ENCODE results near the gene GSTP1. TPM values are rescaled to one million over a fixed set of nuclear protein-coding genes. Genes with fewer than 3 reads are reported as not detected.
A peak's percentile ranks its signal among the peaks of the same experiment; 100 is the strongest.

GSTP1 gene
- total and polyA plus RNA-seq, 2 donors (not counting 1 experiment from before 2014, with no cell fraction given): 360 to 642 TPM

DNA sequence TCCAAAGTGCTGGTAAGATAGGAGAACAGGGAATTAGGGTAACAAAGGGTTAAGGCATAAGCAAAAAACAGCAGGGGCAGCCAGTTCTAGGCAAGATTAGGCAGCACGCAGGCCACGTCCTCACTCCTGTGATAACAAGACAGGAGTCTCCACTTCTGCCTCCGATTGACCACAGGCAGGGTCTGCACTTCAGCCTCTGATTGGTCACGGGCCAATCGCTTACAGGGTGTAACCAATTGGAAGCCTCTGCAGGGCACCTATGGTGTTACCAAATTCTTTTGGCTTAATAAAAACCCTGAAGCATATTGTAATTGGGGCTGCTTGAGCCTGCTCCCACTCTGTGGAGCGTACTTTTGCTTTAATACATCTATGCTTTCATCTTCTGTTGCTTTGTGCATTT, 12.2 kb upstream of the GSTP1 start:
- no peaks in the 10 kb centered on the region for H3K9me3 ChIP-seq (ENCODE audit: control insufficient read depth, insufficient read depth, low read depth, low read length)
- no peak overlapping the region for H3K4me2 ChIP-seq (ENCODE audit: extremely low read depth, insufficient read depth, low read length)
- no peak overlapping the region for H3K27ac ChIP-seq (ENCODE audit: insufficient read depth, low read length)
- TF ChIP-seq EZH2 (IDR thresholded peaks at IDR 0.05; ENCODE audit: low read length, missing control alignments): no peak
- no peaks in the 10 kb centered on the region for H3K4me1 ChIP-seq (ENCODE audit: control insufficient read depth, extremely low read depth, insufficient read depth, low read length)
- H2AFZ ChIP-seq (ENCODE audit: low read length): no peak overlapping the region
- no peaks in the 10 kb centered on the region for H4K20me1 ChIP-seq (ENCODE audit: control insufficient read depth, extremely low read depth, insufficient read depth, low read length)
- H3K27me3 ChIP-seq (ENCODE audit: control insufficient read depth, insufficient read depth, low read length): no peaks in the 10 kb centered on the region
- no peak overlapping the region for H3K4me3 ChIP-seq (replicated peaks in 1 of 4; ENCODE audit: control extremely low read depth in 1 of 4, insufficient read depth in 1 of 4, low read depth in 3 of 4, low read length in 4 of 4)
- no peaks in the 10 kb centered on the region for H3K36me3 ChIP-seq (ENCODE audit: control insufficient read depth, insufficient read depth, low read length)
- no peak overlapping the region for H3K9ac ChIP-seq (ENCODE audit: insufficient read depth, low read length)
- DNase-seq (ENCODE audit: low read depth in 2 of 2): no peak
- no peaks in the 10 kb centered on the region for H3K79me2 ChIP-seq (ENCODE audit: control insufficient read depth, insufficient read depth, low read length)

DNA sequence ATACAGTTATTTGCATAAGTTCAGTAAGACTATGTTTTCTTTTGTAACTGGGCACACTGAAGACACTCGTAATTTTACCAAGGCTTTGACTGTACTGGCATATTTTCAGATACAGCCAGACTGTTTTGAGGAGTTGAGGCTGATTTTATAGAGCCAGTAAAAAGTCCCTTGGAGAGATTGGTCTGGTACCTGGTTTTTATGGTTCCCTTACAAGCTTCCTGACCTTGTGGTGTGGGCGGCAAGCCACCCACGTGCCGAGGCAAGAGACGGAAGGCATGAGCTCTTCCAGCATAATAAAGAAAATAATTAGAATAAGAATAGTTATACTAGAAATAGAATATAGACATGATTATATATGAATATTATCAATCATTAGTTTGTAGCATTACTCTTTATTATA, 11.3 kb upstream of the GSTP1 start:
- Histone ChIP-seq H3K4me1 (ENCODE audit: control insufficient read depth, extremely low read depth, insufficient read depth, low read length) (no peaks in the 10 kb centered on the region), H3K36me3 (ENCODE audit: control insufficient read depth, insufficient read depth, low read length) (no peaks in the 10 kb centered on the region), H3K9ac (ENCODE audit: insufficient read depth, low read length) (no peak overlapping the region), H3K27ac (ENCODE audit: insufficient read depth, low read length) (no peak overlapping the region), H3K79me2 (ENCODE audit: control insufficient read depth, insufficient read depth, low read length) (no peaks in the 10 kb centered on the region), H3K9me3 (ENCODE audit: control insufficient read depth, insufficient read depth, low read depth, low read length) (no peaks in the 10 kb centered on the region), H3K4me3 (replicated peaks in 1 of 4; ENCODE audit: control extremely low read depth in 1 of 4, insufficient read depth in 1 of 4, low read depth in 3 of 4, low read length in 4 of 4) (no peak overlapping the region), H2AFZ (ENCODE audit: low read length) (no peak overlapping the region), H4K20me1 (ENCODE audit: control insufficient read depth, extremely low read depth, insufficient read depth, low read length) (no peaks in the 10 kb centered on the region), H3K27me3 (ENCODE audit: control insufficient read depth, insufficient read depth, low read length) (peaks cover 3% of the 10 kb centered on the region), H3K4me2 (ENCODE audit: extremely low read depth, insufficient read depth, low read length) (no peak overlapping the region)
- no peak for TF ChIP-seq EZH2 (IDR thresholded peaks at IDR 0.05; ENCODE audit: low read length, missing control alignments)
- TF ChIP-seq, protein P1, sequence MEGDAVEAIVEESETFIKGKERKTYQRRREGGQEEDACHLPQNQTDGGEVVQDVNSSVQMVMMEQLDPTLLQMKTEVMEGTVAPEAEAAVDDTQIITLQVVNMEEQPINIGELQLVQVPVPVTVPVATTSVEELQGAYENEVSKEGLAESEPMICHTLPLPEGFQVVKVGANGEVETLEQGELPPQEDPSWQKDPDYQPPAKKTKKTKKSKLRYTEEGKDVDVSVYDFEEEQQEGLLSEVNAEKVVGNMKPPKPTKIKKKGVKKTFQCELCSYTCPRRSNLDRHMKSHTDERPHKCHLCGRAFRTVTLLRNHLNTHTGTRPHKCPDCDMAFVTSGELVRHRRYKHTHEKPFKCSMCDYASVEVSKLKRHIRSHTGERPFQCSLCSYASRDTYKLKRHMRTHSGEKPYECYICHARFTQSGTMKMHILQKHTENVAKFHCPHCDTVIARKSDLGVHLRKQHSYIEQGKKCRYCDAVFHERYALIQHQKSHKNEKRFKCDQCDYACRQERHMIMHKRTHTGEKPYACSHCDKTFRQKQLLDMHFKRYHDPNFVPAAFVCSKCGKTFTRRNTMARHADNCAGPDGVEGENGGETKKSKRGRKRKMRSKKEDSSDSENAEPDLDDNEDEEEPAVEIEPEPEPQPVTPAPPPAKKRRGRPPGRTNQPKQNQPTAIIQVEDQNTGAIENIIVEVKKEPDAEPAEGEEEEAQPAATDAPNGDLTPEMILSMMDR (conservative IDR thresholded peaks at IDR 0.05 in 1 of 2, IDR thresholded peaks at IDR 0.05 in 1 of 2; ENCODE audit: low read depth in 1 of 2, low read length in 2 of 2): no peak
- DNase-seq (ENCODE audit: low read depth in 2 of 2): no peak

DNA sequence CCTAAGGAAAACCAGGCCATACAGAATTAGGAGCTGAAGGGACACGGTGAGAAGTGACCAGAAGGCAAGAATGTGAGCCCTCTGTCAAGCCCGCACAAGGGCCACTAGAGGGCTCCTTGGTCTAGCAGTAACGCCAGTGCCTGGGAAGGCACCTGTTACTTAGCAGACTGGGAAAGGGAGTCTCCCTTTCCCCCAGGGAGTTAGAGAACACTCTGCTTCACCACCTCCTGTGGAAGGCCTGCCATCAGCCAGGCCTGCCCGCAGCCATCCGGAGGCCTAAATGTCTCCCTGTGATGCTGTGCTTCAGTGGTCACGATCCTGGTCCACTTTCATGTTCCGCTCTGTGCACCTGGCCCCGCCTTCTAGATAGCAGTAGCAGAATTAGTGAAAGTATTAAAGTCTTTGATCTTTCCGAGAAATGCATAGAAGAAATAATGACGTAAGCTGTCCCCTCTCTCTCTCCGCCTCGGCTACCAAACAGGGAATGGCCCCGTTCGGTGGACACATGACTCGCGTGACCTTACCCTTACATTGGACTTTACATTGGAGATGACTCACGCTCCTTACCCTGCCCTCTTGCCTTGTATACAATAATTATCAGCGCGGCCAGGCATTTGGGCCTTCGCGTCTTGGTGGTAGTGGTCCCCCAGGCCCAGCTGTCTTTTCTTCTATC, 10.7 kb upstream of the GSTP1 start:
- H4K20me1 ChIP-seq (ENCODE audit: control insufficient read depth, extremely low read depth, insufficient read depth, low read length): no peaks in the 10 kb centered on the region
- no peak overlapping the region for H3K9ac ChIP-seq (ENCODE audit: insufficient read depth, low read length)
- H3K4me3 ChIP-seq (replicated peaks in 1 of 4; ENCODE audit: control extremely low read depth in 1 of 4, insufficient read depth in 1 of 4, low read depth in 3 of 4, low read length in 4 of 4): no peak overlapping the region
- peaks cover 3% of the 10 kb centered on the region for H3K27me3 ChIP-seq (ENCODE audit: control insufficient read depth, insufficient read depth, low read length)
- H3K79me2 ChIP-seq (ENCODE audit: control insufficient read depth, insufficient read depth, low read length): no peaks in the 10 kb centered on the region
- no peak overlapping the region for H3K4me2 ChIP-seq (ENCODE audit: extremely low read depth, insufficient read depth, low read length)
- TF ChIP-seq EZH2 (IDR thresholded peaks at IDR 0.05; ENCODE audit: low read length, missing control alignments): no peak
- TF ChIP-seq, protein P1 (conservative IDR thresholded peaks at IDR 0.05 in 1 of 2, IDR thresholded peaks at IDR 0.05 in 1 of 2; ENCODE audit: low read depth in 1 of 2, low read length in 2 of 2): peak; percentile 65 to 71
- no peak overlapping the region for H3K27ac ChIP-seq (ENCODE audit: insufficient read depth, low read length)
- no peak overlapping the region for H2AFZ ChIP-seq (ENCODE audit: low read length)
- no peaks in the 10 kb centered on the region for H3K36me3 ChIP-seq (ENCODE audit: control insufficient read depth, insufficient read depth, low read length)
- H3K4me1 ChIP-seq (ENCODE audit: control insufficient read depth, extremely low read depth, insufficient read depth, low read length): no peaks in the 10 kb centered on the region
- peak; percentile 32 to 59 for DNase-seq (ENCODE audit: low read depth in 2 of 2)
- no peaks in the 10 kb centered on the region for H3K9me3 ChIP-seq (ENCODE audit: control insufficient read depth, insufficient read depth, low read depth, low read length)
